Stomach (tissue), 9 donors: ENCODE results near the gene TBC1D25. TPM values are rescaled to one million over a fixed set of nuclear protein-coding genes. Genes with fewer than 3 reads are reported as not detected.

Experiments used
- DNase-seq, 2 donors: peaks; one replicate each; pipeline versions ENCODE4 v3.0.0 to v3.0.0-alpha.2; 2013 to 2019
- H3K27ac ChIP-seq, 5 donors: fragments of 200-600 bp in 4 of 5; sonication (generic) in 4 of 5; one replicate each; pipeline ENCODE4 v1.5.1; 2013 to 2019; ENCODE audit warnings: mild to moderate bottlenecking in 1 of 5, moderate library complexity in 1 of 5
- H3K27me3 ChIP-seq, 3 donors: fragments of 200-600 bp; sonication (generic); one replicate each; pipeline ENCODE4 v1.5.1; 2017 to 2019; ENCODE audit warnings: mixed run types in 1 of 3
- H3K36me3 ChIP-seq, 4 donors: fragments of 200-600 bp; sonication (generic); 1 replicate in 3 of 4; 2 replicates in 1 of 4; pipeline ENCODE4 v1.5.1; 2016 to 2019
- H3K4me1 ChIP-seq, 4 donors: fragments of 200-600 bp; sonication (generic); one replicate each; pipeline ENCODE4 v1.5.1; 2016 to 2019
- H3K4me3 ChIP-seq, 4 donors: fragments of 200-600 bp; sonication (generic) in 3 of 4; one replicate each; pipeline ENCODE4 v1.5.1; 2016 to 2019; ENCODE audit warnings: mild to moderate bottlenecking in 1 of 4
- H3K9me3 ChIP-seq, 4 donors: fragments of 200-600 bp; sonication (generic); one replicate each; pipeline ENCODE4 v1.5.1; 2016 to 2019
- CTCF ChIP-seq, 7 experiments: fragments of 450-650 bp in 4 of 7; fragments of 200-600 bp in 3 of 7; sonication (generic) in 3 of 7; IDR thresholded peaks; one replicate each; pipeline ENCODE4 v1.5.1; 2016 to 2019; ENCODE audit warnings: antibody characterized with exemption in 7 of 7, control low read depth in 2 of 7, mild to moderate bottlenecking in 1 of 7
- EP300 ChIP-seq: sonication (generic); formaldehyde crosslinking; IDR thresholded peaks from one replicate; pipeline ENCODE4 v1.6.1; 2017; ENCODE audit warnings: antibody characterized with exemption
- POLR2A ChIP-seq, 4 donors: fragments of 450-650 bp; IDR thresholded peaks; one replicate each; pipeline ENCODE4 v1.6.1; 2016; ENCODE audit warnings: antibody characterized with exemption in 4 of 4, control low read depth in 2 of 4, mild to moderate bottlenecking in 1 of 4, moderate library complexity in 1 of 4
- POLR2AphosphoS5 ChIP-seq, 3 donors: sonication (generic); formaldehyde crosslinking; IDR thresholded peaks; one replicate each; pipeline ENCODE4 v1.6.1; 2016; ENCODE audit warnings: antibody characterized with exemption in 3 of 3
- WGBS, 5 donors: extraction: QIAGEN DNeasy Blood & Tissue Kit in 3 of 5; methylation state at CpG; one replicate each; pipeline versions ENCODE4 v1.1.5 to v1.1.7; 2013 to 2018; 5-methylcytosine and 5-hydroxymethylcytosine counted together
- intact Hi-C: fragments of 100-400 bp; cut with DNase I; formaldehyde crosslinking; loops from one replicate; pipeline ENCODE4 v1.15.1; 2023; ENCODE audit warnings: low total_unique reads
- polyA plus RNA-seq, 3 donors: library from polyadenylated mRNA; stranded (reverse); fragments of 200-250 nt; gene quantifications; one replicate each; pipeline ENCODE4 v1.2.3, GENCODE V29; 2013
- total RNA-seq, 5 donors: library from RNA; depleted of rRNA; stranded (reverse); fragments of >200 nt; gene quantifications; one replicate each; pipeline versions ENCODE4 v1.1.0 to v1.2.3, GENCODE V29; 2014 to 2016
- donor health status: healthy with polysubstance abuse.
- donor health status: Bipolar disorder and iron deficiency.
- donor health status: healthy.

Gene TBC1D25
- total and polyA plus RNA-seq, 8 donors, result 4.6 to 13.6 (median 5.9) TPM; not detected in 1

- Histone ChIP-seq H3K4me1 (peaks cover 13 to 40% (median 16%) of the 10 kb centered on the region in 4 donors), H3K27ac (peak within 1 kb of the TSS; percentile 95 to 99 (median 97)), H3K36me3 (peaks cover 23 to 45% (median 44%) of the 10 kb centered on the region in 4 donors), H3K27me3 (no peaks in the 10 kb centered on the region), H3K4me3 (peak within 1 kb of the TSS; percentile 50 to 72 (median 56)), H3K9me3 (no peaks in the 10 kb centered on the region)
- intact Hi-C loops, result no loop called here
- whole genome bisulfite sequencing, 5 donors, result 0 to 39% (median 6%) methylated on average over 43 to 71 of the region's 71 CpGs
- DNase-seq, result peak; percentile 91 to 97
- peak in 2 of 4 donors; percentile 37 to 78 for TF ChIP-seq POLR2A (IDR thresholded peaks at IDR 0.05)
- TF ChIP-seq POLR2AphosphoS5 (IDR thresholded peaks at IDR 0.05), result peak; percentile 87 to 95 (median 89)
- peak in 4 of 7 experiments; percentile 18 to 57 (median 35) for TF ChIP-seq CTCF (IDR thresholded peaks at IDR 0.05)
- no peak for TF ChIP-seq EP300
Observed at GRCh38 chrX:48574270-48575266, 35.1 kb downstream of the TBC1D25 start, which contains the start of gene RBM3. Gene RBM3, plus strand, starts transcription at chrX:48574484. Its CDS starts 697 bp downstream, at chrX:48575181.

- Histone ChIP-seq H3K4me1 (peaks cover 13 to 40% (median 16%) of the 10 kb centered on the region in 4 donors), H3K27me3 (no peaks in the 10 kb centered on the region), H3K9me3 (no peaks in the 10 kb centered on the region), H3K36me3 (peaks cover 23 to 50% (median 46%) of the 10 kb centered on the region in 4 donors), H3K27ac (peak overlapping the region in 4 of 5 donors; percentile 96 to 99 (median 98)), H3K4me3 (peak overlapping the region; percentile 50 to 72 (median 56))
- 52 to 83% (median 70%) methylated on average over 11 to 13 of the region's 13 CpGs for WGBS, 5 donors
- intact Hi-C loops, result no loop called here
- DNase-seq, result no peak
- TF ChIP-seq POLR2A (IDR thresholded peaks at IDR 0.05) (no peak), POLR2AphosphoS5 (IDR thresholded peaks at IDR 0.05) (no peak), CTCF (IDR thresholded peaks at IDR 0.05) (no peak), EP300 (no peak)
Observed at GRCh38 chrX:48575642-48576041, 36.1 kb downstream of the TBC1D25 start.

- intact Hi-C loops, result no loop called here
- no peak for DNase-seq
- no peak for TF ChIP-seq CTCF (IDR thresholded peaks at IDR 0.05)
- TF ChIP-seq POLR2AphosphoS5 (IDR thresholded peaks at IDR 0.05), result no peak
- Histone ChIP-seq H3K4me1 (peaks cover 13 to 40% (median 16%) of the 10 kb centered on the region in 4 donors), H3K4me3 (peak overlapping the region; percentile 50 to 72 (median 56)), H3K36me3 (peaks cover 23 to 50% (median 46%) of the 10 kb centered on the region in 4 donors), H3K27me3 (no peaks in the 10 kb centered on the region), H3K27ac (peak overlapping the region in 4 of 5 donors; percentile 96 to 99 (median 98)), H3K9me3 (no peaks in the 10 kb centered on the region)
- WGBS, 5 donors, result 33 to 63% (median 44%) methylated on average over 2 to 6 of the region's 6 CpGs
Observed at GRCh38 chrX:48576108-48576507, 36.6 kb downstream of the TBC1D25 start.

GRCh38 chrX:48578661-48579128 is 39.2 kb downstream of the TBC1D25 start:
- WGBS, 5 donors, result 43 to 61% (median 54%) methylated on average over 2 of the region's 2 CpGs
- H3K4me3 ChIP-seq, result no peak overlapping the region
- intact Hi-C loops, result no loop called here
- no peak for TF ChIP-seq POLR2AphosphoS5 (IDR thresholded peaks at IDR 0.05)
- no peak for TF ChIP-seq POLR2A (IDR thresholded peaks at IDR 0.05)
- TF ChIP-seq EP300, result no peak
- no peak for TF ChIP-seq CTCF (IDR thresholded peaks at IDR 0.05)
- H3K4me1 ChIP-seq, result peaks cover 13 to 40% (median 16%) of the 10 kb centered on the region in 4 donors
- no peak overlapping the region for H3K27ac ChIP-seq
- H3K27me3 ChIP-seq, result no peaks in the 10 kb centered on the region
- DNase-seq, result no peak
- H3K36me3 ChIP-seq, result peaks cover 23 to 50% (median 46%) of the 10 kb centered on the region in 4 donors
- no peaks in the 10 kb centered on the region for H3K9me3 ChIP-seq
